K562 (cell line): ENCODE measurements around the gene SLAIN1. TPM values are rescaled to one million over a fixed set of nuclear protein-coding genes. Genes with fewer than 3 reads are reported as not detected.
A peak's percentile ranks its signal among the peaks of the same experiment; 100 is the strongest.

Source experiments
- ATAC-seq: fragments of 200-7000 bp; cut with Tn5 transposase; 3 replicates; pipeline ENCODE4 v1.9.1; 2020; ENCODE audit warnings: moderate library complexity
- BruUV-seq: library from RNA; stranded (reverse); fragments of 400-500 nt; replicated peaks from 2 replicates; lab custom pipeline; 2021; lab: Mats Ljungman, UMichigan
- CTCF ChIA-PET: fragments of 300-600 bp; formaldehyde crosslinking; extraction: SDS; loops from one replicate; lab custom pipeline; 2021; ENCODE audit warnings: low intra/inter-chr PET ratio; lab: Yijun Ruan, JAX
- POLR2A ChIA-PET: fragments of 300-600, 350-650 bp; sonication (Branson Sonifier 250); formaldehyde crosslinking; extraction: SDS; loops from one replicate; lab custom pipeline; 2021; ENCODE audit warnings: antibody characterized with exemption, inconsistent platforms; lab: Yijun Ruan, JAX
- DNase-seq, 4 experiments: peaks; one replicate each; pipeline versions ENCODE4 v3.0.0 to v3.0.0-alpha.2; 2011 to 2018; ENCODE audit warnings: low spot score in 3 of 4, mixed read lengths in 3 of 4; ENCODE audit errors: extremely low read depth in 1 of 4
- FAIRE-seq: peaks from 2 replicates; lab custom pipeline; 2011; peaks lifted over from hg19 to GRCh38; lab: Jason Lieb, UNC
- H2AFZ ChIP-seq: 2 replicates; pipeline ENCODE4 v1.6.0; 2011; ENCODE audit warnings: low read depth, low read length, control low read depth, inconsistent platforms
- H3K27ac ChIP-seq: fragments of 200-600 bp; 3 replicates; pipeline ENCODE4 v1.8.0; 2011; ENCODE audit warnings: low read depth, mild to moderate bottlenecking, control low read depth, inconsistent platforms, low read length, moderate library complexity, mixed read lengths; ENCODE audit errors: extremely low read depth
- H3K27me3 ChIP-seq, 2 experiments: fragments of 300-600 bp in 1 of 2; 2 replicates in 1 of 2; 3 replicates in 1 of 2; pipeline versions ENCODE4 v1.6.0 to v1.8.0; 2011; ENCODE audit warnings: inconsistent platforms in 2 of 2, low read length in 2 of 2, mild to moderate bottlenecking in 1 of 2, mixed read lengths in 1 of 2, moderate library complexity in 1 of 2; ENCODE audit not compliant: control insufficient read depth in 2 of 2, insufficient read depth in 2 of 2
- H3K36me3 ChIP-seq: fragments of 300-600 bp; 3 replicates; pipeline ENCODE4 v1.8.0; 2011; ENCODE audit warnings: mild to moderate bottlenecking, low read length, inconsistent platforms; ENCODE audit not compliant: control insufficient read depth, insufficient read depth
- H3K4me1 ChIP-seq, 2 experiments: fragments of 200-600 bp in 1 of 2; replicated peaks in 1 of 2; 2 replicates in 1 of 2; 3 replicates in 1 of 2; pipeline versions ENCODE4 v1.5.1 to v1.8.0; 2011; ENCODE audit warnings: inconsistent platforms in 2 of 2, low read length in 2 of 2, mild to moderate bottlenecking in 1 of 2, mixed read lengths in 1 of 2, moderate library complexity in 1 of 2; ENCODE audit not compliant: control insufficient read depth in 2 of 2, insufficient read depth in 2 of 2
- H3K4me2 ChIP-seq: 2 replicates; pipeline ENCODE4 v1.6.1; 2011; ENCODE audit warnings: low read length, control low read depth, inconsistent platforms, mixed read lengths; ENCODE audit not compliant: insufficient read depth
- H3K4me3 ChIP-seq: fragments of 200-600 bp; sonication (generic), shearing (Covaris generic); 2 replicates; pipeline ENCODE4 v1.5.1; 2016; ENCODE audit warnings: control low read depth, inconsistent platforms
- H3K79me2 ChIP-seq: fragments of 200-600 bp; 3 replicates; pipeline ENCODE4 v1.8.0; 2011; ENCODE audit warnings: low read length, inconsistent platforms; ENCODE audit not compliant: control insufficient read depth, insufficient read depth
- H3K9ac ChIP-seq, 2 experiments: 2 replicates each; pipeline versions ENCODE4 v1.6.0 to v1.6.1; 2011; ENCODE audit warnings: low read depth in 2 of 2, low read length in 2 of 2, control low read depth in 1 of 2, inconsistent platforms in 1 of 2, mild to moderate bottlenecking in 1 of 2, mixed read lengths in 1 of 2; ENCODE audit not compliant: insufficient read depth in 1 of 2
- H3K9me1 ChIP-seq: one replicate; pipeline ENCODE4 v1.6.0; 2011; ENCODE audit warnings: inconsistent platforms, mild to moderate bottlenecking, low read length, moderate library complexity; ENCODE audit not compliant: control insufficient read depth, insufficient read depth
- H3K9me3 ChIP-seq: replicated peaks from 2 replicates; pipeline ENCODE4 v1.5.1; 2011; ENCODE audit warnings: low read depth, low read length, inconsistent platforms; ENCODE audit not compliant: control insufficient read depth, insufficient read depth
- H4K20me1 ChIP-seq: replicated peaks from 2 replicates; pipeline ENCODE4 v1.6.1; 2011; ENCODE audit warnings: low read length, inconsistent platforms, mixed read lengths; ENCODE audit not compliant: control insufficient read depth, insufficient read depth
- ARID3A ChIP-seq: IDR thresholded peaks from 2 replicates; pipeline ENCODE4 v1.6.1; 2012; ENCODE audit warnings: low read depth, low read length, improper control_type of control experiment, borderline replicate concordance
- CTCF ChIP-seq, 3 experiments: IDR thresholded peaks in 2 of 3; conservative IDR thresholded peaks in 1 of 3; 2 replicates each; pipeline ENCODE4 v1.5.1; 2011 to 2012; ENCODE audit warnings: low read length in 3 of 3, mild to moderate bottlenecking in 3 of 3, control low read depth in 2 of 3, improper control_type of control experiment in 1 of 3, inconsistent platforms in 1 of 3, low read depth in 1 of 3, mixed read lengths in 1 of 3, moderate library complexity in 1 of 3; ENCODE audit not compliant: insufficient read depth in 2 of 3
- NUFIP1 ChIP-seq: fragments of 450-650 bp; IDR thresholded peaks from 2 replicates; pipeline ENCODE4 v1.6.1; 2018; ENCODE audit not compliant: partially characterized antibody
- RAD21 ChIP-seq, 2 experiments: fragments of 250-450 bp in 1 of 2; fragments of 450-650 bp in 1 of 2; sonication (Bioruptor Pico) in 1 of 2; formaldehyde crosslinking in 1 of 2; IDR thresholded peaks in 1 of 2; conservative IDR thresholded peaks in 1 of 2; 2 replicates each; pipeline versions ENCODE4 v1.4.0 to v1.8.0; 2020 to 2022; ENCODE audit warnings: mild to moderate bottlenecking in 2 of 2, moderate library complexity in 1 of 2
- ZNF384 ChIP-seq: IDR thresholded peaks from 2 replicates; pipeline ENCODE4 v1.6.1; 2012; ENCODE audit warnings: low read depth, low read length, improper control_type of control experiment
- WGBS: fragments of 100-300 bp; shearing (Covaris generic); methylation state at CpG from one replicate; pipeline ENCODE4 v1.1.6; 2016; ENCODE audit warnings: low coverage, mixed read lengths; ENCODE audit not compliant: insufficient coverage; ENCODE audit errors: missing lambda C conversion rate; 5-methylcytosine and 5-hydroxymethylcytosine counted together
- in situ Hi-C: fragments of 300-500 bp; cut with MboI; formaldehyde crosslinking; loops from 4 replicates; pipeline ENCODE4 v1.15.0; 2018; ENCODE audit warnings: inconsistent platforms, mixed read lengths
- intact Hi-C: fragments of 100-400 bp; cut with micrococcal nuclease; formaldehyde crosslinking; loops from 2 replicates; pipeline ENCODE4 v1.14.2; 2022
- polyA plus RNA-seq, 8 experiments: library from polyadenylated mRNA; depleted of rRNA in 4 of 8; stranded (reverse) in 5 of 8; unstranded in 3 of 8; fragments of >200 nt; fragmentation: Nextera tagmentation in 2 of 8; fragmentation: Illumina TruSeq in 1 of 8; extraction: Ambion mirVana in 2 of 8; extraction: Trizol in 1 of 8; gene quantifications; 2 replicates each; pipeline versions ENCODE4 v1.2.1 to v1.2.3, GENCODE V29; 2011 to 2014; ENCODE audit warnings: inconsistent platforms in 1 of 8, missing spikeins in 1 of 8
- total RNA-seq, 7 experiments: library from RNA; depleted of rRNA in 6 of 7; stranded (reverse); fragments of >200 nt in 6 of 7; fragmentation: Illumina TruSeq in 2 of 7; extraction: Trizol in 2 of 7; gene quantifications; 2 replicates each; pipeline versions ENCODE4 v1.2.1 to v1.2.3, GENCODE V29; 2011 to 2021; ENCODE audit warnings: low replicate concordance in 1 of 7

SLAIN1 gene
- total and polyA plus RNA-seq, 9 of the 15 experiments (the other 6 are each of a cell fraction or from before 2014, with no cell fraction given), result 0.07 to 0.40 (median 0.10) TPM; not detected in 3

- Histone ChIP-seq H2AFZ (no peak overlapping the region), H3K9me1 (no peaks in the 10 kb centered on the region), H3K79me2 (no peaks in the 10 kb centered on the region), H3K27ac (no peak overlapping the region), H3K9ac (no peak overlapping the region), H3K36me3 (no peaks in the 10 kb centered on the region), H3K4me2 (no peak overlapping the region), H3K9me3 (no peaks in the 10 kb centered on the region), H3K4me3 (no peak overlapping the region)
- in situ Hi-C loops, result no loop called here
- POLR2A ChIA-PET, result no interaction called here
- intact Hi-C loops, result loop anchor here (5.0 to 10.0 kb wide), 2 partner anchors 159 to 257 kb away; no protein-coding TSS in a partner anchor
- peak; percentile 73 for ATAC-seq
- DNase-seq, result peak; percentile 21 to 35 (median 24)
- 8% methylated on average over 5 of the region's 5 CpGs for WGBS
- FAIRE-seq, result peak; percentile 58
- TF ChIP-seq ZNF384 (0 out of 2 replicates have a peak, but pooled peaks have one; percentile 24), NUFIP1 (no peak), ARID3A (no peak), RAD21 (CRISPR knock-in tag; conservative IDR thresholded peaks at IDR 0.05 in 1 of 2, IDR thresholded peaks at IDR 0.05 in 1 of 2) (peak; percentile 43 to 56), CTCF (IDR thresholded peaks at IDR 0.05 in 2 of 3, conservative IDR thresholded peaks at IDR 0.05 in 1 of 3; ENCODE audit: insufficient read depth in 2 of 3, low read depth in 1 of 3, low read length in 3 of 3) (peak; percentile 42 to 63 (median 48); a peak in 4 of 6 replicates)
- TF ChIP-seq, all 486 proteins: peak for 3
- H3K4me1 ChIP-seq, result no peaks in the 10 kb centered on the region
- BruUV-seq, result no TSS peak
- H4K20me1 ChIP-seq, result no peaks in the 10 kb centered on the region
- no peaks in the 10 kb centered on the region for H3K27me3 ChIP-seq
- CTCF ChIA-PET, result interaction anchor here (1.2 to 1.6 kb wide), 2 partner anchors 158 to 159 kb away, joined by 4 to 9 read pairs; no protein-coding TSS in a partner anchor
Measured at GRCh38 chr13:77751513-77752456, 54.3 kb downstream of the SLAIN1 start.
